Lower leg skin (tissue), 3 donors: ENCODE results near the gene BRWD1.

ENCODE experiments used
- POLR2A ChIP-seq, 2 donors: fragments of 450-650 bp; IDR thresholded peaks; one replicate each; pipeline ENCODE4 v1.6.1; 2016 to 2017; ENCODE audit warnings: antibody characterized with exemption in 2 of 2, mild to moderate bottlenecking in 1 of 2, moderate library complexity in 1 of 2
- TF ChIP-seq, protein P1 (sequence below), 3 donors: fragments of 450-650 bp; IDR thresholded peaks; one replicate each; pipeline ENCODE4 v1.5.1; 2016; ENCODE audit warnings: antibody characterized with exemption in 3 of 3, mild to moderate bottlenecking in 3 of 3, moderate library complexity in 2 of 3

DNA sequence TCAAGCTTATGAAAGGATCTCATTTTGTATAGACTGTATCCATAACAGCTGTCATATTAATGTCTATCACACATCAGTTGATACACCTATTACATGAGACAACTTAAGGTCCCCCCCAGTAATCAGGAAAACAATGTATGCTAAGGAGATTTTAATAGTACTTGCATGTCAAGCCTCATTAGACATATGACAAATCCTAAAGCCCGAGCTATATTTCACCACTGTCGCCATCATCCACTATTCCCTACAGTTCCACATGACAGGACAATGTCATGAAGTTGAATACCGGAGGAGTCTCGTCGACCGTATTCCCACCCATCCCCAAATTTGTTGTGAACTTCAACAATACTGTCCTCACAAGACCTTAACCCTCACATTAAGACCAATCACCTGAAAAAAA, 32.0 kb upstream of the BRWD1 start:
- no peak for TF ChIP-seq POLR2A (IDR thresholded peaks at IDR 0.05)
- TF ChIP-seq, protein P1, sequence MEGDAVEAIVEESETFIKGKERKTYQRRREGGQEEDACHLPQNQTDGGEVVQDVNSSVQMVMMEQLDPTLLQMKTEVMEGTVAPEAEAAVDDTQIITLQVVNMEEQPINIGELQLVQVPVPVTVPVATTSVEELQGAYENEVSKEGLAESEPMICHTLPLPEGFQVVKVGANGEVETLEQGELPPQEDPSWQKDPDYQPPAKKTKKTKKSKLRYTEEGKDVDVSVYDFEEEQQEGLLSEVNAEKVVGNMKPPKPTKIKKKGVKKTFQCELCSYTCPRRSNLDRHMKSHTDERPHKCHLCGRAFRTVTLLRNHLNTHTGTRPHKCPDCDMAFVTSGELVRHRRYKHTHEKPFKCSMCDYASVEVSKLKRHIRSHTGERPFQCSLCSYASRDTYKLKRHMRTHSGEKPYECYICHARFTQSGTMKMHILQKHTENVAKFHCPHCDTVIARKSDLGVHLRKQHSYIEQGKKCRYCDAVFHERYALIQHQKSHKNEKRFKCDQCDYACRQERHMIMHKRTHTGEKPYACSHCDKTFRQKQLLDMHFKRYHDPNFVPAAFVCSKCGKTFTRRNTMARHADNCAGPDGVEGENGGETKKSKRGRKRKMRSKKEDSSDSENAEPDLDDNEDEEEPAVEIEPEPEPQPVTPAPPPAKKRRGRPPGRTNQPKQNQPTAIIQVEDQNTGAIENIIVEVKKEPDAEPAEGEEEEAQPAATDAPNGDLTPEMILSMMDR (IDR thresholded peaks at IDR 0.05), result no peak
